ENCODE data around the gene TOB1.
A peak's percentile ranks its signal among the peaks of the same experiment; 100 is the strongest.

TOB1 gene

DNA sequence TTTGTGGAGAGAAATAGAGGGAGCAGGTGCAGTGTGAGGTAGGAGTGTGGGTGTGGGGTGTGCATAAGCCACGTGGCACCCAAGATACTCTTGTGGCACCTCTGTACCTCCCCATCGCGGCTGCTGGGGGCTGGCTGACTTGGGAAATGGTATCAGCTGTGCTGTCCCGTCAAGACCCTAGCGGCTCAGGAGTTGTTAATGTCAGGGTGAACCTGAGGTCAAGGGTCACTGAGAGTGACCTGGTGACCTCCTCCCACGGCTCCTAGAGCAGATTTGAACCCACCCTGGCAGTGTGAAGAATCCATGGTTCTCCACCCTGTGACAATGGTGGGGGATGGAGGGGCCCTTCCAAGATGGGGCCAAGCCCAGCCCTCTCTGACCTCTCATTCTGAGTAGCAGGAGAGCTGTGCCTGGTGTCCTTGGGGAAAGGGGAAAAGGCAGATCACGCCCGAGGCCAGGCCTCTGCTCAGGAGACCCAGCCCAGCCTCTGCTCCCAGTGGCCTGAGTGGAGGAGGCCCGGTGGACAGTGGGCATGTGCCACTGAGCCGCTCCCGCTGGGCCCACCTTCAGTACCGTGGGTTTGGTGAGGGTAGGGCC is 33.8 kb downstream of the TOB1 start:
- no peak for DNase-seq (ENCODE audit: low read depth, low spot score)

DNA sequence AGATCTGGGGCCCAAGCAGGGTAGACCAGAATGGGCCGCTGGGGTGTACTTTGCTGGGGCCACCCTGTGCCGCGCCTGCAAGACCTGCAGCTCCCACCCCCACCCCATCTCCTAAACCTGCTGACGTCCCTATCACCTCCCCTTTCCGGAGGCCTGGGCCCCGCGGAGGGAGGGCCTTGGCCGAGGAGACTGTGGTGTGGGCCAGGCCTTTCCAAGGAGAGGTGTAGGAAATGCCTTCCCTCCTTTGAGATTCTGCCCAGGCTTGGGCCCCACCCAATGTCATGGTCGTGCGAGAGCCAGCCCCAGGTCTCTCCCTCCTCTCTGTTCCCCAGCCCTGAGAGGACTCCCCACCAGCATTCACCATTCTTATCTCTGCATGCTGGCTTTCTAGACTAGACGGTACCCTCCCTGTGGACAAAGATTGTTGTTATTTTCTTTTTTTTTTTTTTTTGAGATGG is 34.7 kb downstream of the TOB1 start:
- DNase-seq (ENCODE audit: low read depth, low spot score): no peak

DNA sequence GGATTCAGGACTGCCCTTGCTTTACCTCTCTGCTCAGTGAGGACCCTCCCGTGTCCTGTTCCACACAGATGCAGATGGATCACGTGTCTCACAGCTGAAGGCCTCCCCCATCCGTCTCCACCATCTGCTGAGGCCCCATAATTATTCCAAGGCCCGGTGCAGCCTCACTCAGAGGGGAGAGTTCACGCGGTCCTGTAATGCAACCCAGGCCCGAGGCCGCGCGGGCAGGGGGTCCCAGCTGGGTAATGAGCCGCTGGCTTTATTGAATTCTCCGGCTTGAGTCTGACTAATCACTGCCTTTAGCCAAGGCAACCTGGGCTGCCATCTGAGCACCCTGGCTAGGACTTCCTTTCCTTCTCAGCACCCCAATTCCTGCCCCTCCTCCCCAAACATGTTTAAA is 35.2 kb downstream of the TOB1 start:
- peak; percentile 56 for DNase-seq (ENCODE audit: low read depth, low spot score)

DNA sequence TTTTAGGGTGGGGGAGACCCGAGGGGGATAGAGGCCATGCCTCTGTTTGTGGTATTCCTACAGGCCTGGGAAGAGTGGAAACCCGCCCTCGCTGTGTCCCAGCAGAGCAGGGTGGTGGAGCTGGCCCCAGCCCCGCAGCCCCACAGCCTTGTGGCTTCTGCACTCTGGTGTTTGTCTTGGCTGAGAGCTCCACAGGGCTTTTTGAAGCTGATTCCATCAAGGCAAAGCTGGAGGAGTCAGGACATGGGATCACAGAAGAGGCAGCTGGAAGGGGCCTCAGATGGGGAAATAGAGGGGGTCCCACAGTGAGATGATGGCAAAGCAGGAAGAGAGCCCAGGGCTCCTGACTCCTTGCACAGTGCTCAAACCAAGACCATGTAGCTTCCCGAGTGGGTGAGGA is 35.8 kb downstream of the TOB1 start:
- DNase-seq (ENCODE audit: low read depth, low spot score): no peak

DNA sequence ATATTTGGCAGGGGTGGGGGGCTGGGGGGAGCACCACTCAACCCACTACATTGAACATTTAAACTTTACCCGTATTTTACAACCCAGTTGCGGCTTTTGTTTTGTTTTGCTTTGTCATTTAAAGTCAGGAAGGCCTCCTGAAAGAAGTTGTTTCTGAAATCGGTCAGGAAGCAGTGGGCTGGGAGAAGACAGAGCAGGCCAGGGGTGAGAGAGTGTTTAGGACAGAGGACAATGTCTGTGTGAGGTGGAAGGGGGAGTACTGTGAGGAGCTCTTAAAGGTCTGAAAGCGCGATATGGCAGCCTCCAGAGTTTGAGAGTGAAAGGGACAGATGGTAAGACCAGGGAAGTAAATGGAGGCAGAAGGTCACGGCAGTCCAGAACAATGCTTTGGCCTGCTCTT is 36.8 kb downstream of the TOB1 start:
- DNase-seq (ENCODE audit: low read depth, low spot score): no peak

DNA sequence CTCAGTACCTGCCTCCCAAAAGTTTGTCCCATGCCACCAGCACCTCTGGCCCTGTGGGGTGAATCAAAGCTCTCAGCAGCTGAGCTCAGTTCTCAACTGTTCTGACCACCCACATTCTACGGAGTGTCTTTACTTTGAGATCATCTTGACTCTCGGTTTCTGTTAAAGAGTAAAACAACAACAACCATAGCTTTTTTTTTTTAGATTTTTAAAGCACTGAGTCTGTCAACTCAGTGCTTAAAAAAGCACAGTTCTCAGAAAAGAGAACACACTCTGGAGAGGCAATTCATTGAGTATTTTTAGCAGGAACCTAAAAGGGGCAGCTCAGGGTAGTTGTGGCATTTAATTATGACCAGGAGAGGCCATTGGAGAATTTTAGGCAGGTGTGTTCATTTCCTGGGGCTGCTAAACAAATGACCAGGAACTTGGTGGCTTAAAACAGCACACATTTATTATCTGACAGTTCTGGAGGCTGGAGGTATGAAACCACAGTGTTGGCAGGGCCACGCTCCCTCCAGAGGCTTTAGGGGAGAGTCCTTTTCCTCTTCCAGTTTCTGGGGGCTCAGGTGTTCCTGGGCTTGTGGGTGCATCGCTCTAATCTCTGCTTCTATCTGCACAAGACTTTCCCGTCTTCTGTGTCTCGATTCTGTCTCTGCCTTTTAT is 37.5 kb downstream of the TOB1 start:
- no peak for DNase-seq (ENCODE audit: low read depth, low spot score)

DNA sequence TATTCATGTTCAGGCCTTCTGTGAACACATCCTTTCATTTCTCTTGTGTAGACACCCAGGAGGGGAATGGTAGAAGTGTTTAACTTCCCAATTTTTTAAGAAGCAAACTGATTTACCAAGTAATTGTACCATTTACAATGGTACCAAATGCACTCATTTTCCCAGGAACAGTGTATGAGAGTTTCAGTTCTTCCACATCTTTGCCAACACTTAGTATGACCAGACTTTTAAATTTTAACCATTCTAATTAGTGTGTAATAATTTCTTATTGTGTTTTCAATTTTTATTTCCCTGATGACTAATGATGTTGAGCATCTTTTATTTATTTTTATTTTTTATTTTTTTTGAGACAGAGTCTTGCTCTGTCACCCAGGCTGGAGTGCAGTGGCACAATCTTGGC is 41.0 kb downstream of the TOB1 start:
- no peak for DNase-seq (ENCODE audit: low read depth, low spot score)

DNA sequence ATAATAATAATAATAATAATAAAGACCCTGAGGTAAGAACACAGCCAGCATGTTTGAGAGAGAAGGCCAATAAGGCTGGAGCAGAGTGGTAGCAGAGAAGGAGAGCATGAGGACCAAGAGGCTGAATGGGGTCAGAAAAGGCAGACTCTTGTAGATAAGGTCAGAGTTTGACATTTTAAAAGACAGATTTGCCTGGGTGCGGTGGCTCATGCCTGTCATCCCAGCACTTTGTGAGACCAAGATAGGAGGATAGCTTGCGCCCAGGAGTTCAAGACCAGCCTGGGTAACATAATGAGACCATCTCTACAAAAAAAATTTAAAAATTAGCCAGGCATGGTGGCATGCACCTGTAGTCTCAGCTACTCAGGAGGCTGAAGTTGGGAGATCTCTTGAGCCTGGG is 41.7 kb downstream of the TOB1 start:
- DNase-seq (ENCODE audit: low read depth, low spot score): no peak

DNA sequence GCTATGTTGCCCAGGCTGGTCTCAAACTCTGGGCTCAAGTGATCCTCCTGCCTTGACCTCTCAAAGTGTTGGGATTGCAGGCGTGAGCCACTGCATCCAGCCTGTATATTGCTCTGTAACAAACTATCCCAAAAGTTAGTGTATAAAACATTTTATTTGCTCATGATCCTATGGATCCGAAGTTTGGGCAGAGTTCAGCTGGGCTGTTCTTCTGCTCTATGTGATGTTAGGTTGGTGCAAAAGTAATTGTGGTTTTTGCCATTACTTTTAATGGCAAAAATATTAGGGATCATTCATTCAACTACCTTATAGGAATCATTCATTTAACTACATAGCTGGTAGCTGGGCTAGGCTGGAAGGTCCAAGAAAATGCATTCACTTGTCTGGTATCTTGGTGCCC is 43.6 kb downstream of the TOB1 start:
- no peak for DNase-seq (ENCODE audit: low read depth, low spot score)

DNA sequence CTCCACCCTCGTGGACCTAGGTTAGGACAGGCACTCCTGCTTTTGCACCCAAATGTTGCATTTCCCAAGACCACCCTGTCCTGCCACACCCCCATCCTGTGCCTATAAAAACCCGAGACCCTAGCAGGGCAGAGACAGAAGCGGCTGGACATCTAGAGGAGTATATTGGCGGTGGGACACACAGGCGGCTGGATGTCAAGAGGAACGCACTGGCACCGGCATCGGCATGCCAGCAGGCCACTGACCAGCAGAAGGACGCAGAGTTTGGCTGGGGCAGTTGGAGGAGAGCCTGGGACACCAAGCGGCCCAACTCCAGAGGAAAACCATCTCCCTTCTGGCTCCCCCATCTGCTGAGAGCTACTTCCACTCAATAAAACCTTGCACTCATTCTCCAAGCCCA is 45.5 kb downstream of the TOB1 start:
- DNase-seq (ENCODE audit: low read depth, low spot score): no peak

DNA sequence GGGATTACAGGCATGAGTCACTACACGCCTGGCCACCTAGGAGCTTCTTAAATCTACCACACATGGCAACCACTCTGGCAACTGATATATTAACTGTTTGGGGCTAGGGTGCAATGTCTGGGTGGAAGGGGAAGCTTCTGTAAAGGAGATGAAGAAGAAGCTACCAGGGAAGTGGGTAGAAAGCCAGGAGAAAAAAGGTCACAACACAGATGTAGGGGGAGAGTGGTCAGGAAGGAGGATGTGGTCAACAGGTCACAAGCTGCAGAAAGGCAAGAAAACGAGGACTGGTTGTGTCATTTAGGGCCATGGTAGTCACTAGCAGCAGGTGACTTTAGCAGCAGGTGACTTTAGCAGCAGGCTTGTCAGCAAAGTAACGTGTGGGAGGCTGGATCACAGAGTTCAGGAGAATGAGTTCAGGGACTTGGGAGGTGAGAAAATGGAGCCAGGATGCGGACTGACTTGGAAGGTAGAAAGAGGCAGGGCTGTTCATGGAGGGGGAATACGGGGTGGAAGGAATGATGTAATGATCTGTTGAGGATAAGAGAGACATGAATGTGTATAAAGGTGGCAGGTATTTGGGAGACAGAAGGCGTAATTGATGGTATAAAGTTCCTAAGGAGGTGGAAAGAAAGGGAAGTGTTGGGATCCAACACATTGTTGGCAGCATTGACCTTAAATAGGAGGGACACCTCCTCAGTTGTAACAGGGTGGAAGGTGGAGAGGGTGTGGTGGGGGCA is 47.1 kb downstream of the TOB1 start:
- no peak for DNase-seq (ENCODE audit: low read depth, low spot score)

DNA sequence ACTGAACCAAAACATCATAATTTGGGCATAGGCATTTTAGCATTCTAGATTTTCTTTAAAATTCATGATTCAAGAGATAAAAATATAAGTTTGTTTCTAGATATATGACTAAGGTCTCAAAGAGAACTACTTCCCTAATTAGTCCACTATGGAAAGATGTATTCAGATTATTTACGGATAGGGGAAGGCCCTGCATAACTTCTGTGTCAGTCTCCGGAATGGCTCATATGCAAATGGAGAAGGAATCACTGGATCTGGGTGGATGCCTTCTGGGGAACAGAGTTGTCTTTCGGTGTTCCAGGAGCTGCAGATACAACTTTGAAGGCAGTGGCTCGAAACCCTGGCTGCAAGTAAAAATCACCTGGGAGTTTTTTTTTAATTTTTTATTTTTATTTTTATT is 47.9 kb downstream of the TOB1 start:
- DNase-seq (ENCODE audit: low read depth, low spot score): no peak

DNA sequence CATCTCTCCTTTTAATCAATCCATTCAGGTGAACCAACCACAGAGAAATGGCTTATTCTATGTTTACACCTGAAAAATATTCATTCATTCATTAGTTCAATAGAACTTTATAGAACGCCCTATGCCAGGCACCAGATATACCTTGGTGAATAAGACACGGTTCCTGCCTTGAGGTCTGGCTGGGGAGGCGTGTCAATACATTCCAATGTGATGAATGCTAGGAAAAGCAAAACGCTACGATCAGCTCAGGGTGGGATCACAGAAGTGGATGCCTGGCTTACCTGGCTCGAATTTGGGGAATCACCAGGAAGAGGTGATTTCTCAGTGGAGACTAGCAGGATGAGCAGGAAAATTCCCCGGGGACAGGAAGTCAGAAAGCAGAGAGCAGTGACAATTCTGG is 48.3 kb downstream of the TOB1 start:
- no peak for DNase-seq (ENCODE audit: low read depth, low spot score)

DNA sequence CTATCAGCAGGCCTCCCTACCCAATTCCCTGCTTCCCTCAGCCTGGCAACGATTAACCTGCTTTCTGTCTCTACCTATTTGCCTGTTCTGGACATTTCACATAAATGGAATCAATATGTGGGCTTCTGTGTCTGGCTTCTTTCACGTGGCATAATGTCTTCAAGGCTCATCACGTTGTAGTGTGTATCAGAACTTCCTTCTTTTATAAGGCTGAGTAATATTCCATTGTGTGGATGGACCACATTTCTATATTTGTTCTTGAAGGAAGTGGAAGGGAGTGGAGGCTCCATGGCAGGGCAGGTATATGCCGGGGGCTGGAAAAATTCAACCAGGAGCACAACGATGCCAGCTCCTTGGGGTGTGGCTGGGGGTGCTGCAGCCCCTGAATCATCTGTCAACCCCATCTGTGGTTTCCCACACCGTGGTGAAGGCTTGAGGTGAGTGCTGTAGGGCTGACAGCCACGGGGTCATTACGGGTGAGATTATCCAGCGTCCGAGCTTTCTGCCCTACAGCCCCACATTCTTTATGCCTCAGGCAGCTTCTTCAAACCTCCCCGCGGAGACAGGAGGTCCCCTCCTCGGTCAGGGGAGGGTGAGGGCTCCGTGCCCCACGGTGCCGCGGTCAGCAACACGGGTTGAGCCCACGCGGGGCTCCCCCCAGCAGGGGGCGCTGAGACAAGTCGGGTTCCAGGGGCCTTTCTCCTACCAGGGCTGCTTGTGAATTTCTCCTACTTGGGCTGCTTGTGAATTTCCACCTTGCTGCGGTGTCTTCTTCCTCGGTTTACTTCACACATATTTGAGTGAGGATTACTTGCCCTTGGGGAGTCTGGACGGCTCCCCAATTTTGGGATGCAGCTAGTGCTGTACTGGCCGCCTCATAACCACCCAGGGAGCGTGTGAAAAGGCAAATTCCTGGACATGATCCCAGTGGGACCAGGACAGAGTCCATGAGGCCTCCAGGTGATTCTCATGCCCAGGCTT is 49.1 kb downstream of the TOB1 start:
- peak; percentile 50 for DNase-seq (ENCODE audit: low read depth, low spot score)

DNA sequence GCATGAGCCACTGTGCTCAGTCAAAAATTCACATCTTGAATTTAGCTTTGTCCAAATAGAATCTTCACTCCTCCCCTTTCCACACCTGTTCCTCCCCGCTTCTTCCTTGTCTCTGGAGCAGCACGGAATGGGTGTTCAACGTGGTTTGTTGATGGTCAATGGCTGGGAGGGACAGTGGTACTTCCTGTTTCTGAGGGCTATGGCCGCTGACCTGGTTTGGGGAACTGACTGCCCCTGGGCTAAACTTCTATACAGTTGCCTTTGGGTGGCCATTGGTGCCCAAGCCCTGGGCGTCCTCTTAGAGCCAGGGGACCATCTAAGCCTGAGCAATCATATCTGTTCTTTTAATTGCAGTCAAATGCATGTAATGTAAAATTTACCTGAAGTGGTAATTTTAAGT is 49.9 kb downstream of the TOB1 start:
- no peak for DNase-seq (ENCODE audit: low read depth, low spot score)

DNA sequence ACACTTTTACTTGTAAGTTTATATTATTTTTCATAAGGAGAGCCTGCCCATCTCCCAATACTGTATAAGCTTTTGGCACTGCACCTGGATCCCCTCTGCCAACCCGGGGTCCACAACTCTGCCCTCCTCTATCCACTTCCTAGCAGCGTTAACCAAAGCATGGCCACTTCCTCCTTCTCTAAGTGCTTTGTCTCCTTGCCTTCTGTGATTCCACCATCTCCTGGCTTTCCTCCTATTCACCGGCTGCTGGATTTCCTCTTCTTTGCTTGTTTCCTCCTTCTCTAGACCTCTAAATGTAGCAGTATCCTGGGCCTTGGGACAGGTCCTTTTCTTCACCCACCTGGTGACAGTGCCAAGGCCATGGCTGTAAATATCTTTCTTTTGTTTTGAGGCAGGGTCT is 50.8 kb downstream of the TOB1 start:
- no peak for DNase-seq (ENCODE audit: low read depth, low spot score)

DNA sequence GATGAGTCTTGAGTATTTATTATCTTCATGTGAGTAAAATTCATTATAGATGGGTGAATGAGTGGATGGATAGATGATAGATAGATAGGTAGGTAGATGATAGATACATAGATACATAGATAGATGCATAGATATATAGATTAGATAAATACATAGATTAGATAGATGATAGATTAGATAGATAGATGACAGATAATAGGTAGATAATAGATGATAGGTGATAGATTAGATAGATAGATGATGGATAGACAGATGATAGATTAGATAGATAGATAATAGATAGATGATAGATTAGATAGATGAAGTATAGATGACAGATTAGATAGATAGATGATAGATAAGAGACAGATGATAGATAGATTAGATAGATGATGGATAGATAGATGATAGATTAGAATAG is 52.6 kb downstream of the TOB1 start:
- no peak for DNase-seq (ENCODE audit: low read depth, low spot score)

Measured in ELF-1 (cell line).